Measurements from ENCODE around the gene IFRD2. TPM values are rescaled to one million over a fixed set of nuclear protein-coding genes. Genes with fewer than 3 reads are reported as not detected.

IFRD2 gene
- total and polyA plus RNA-seq, 3 experiments from 2014 or later = 66.8 to 192 (median 191) TPM

Other genes with a start within 250 kb of the IFRD2 start
- 100 to 1,000 TPM; 127 to 136 TPM for gene RBM5, start 203.5 kb downstream of the IFRD2 start, total RNA-seq
- 36.9 TPM for gene RBM5, start 203.5 kb downstream of the IFRD2 start, polyA plus RNA-seq
- gene SEMA3F, start 137.1 kb downstream of the IFRD2 start, total RNA-seq = not detected
- gene SEMA3F, start 137.1 kb downstream of the IFRD2 start, polyA plus RNA-seq = not detected
- not detected for gene GNAT1, start 100.8 kb downstream of the IFRD2 start, total RNA-seq
- gene GNAT1, start 100.8 kb downstream of the IFRD2 start, polyA plus RNA-seq = not detected
- not detected for gene SLC38A3, start 87.2 kb downstream of the IFRD2 start, total RNA-seq
- not detected for gene SLC38A3, start 87.2 kb downstream of the IFRD2 start, polyA plus RNA-seq
- 100 to 1,000 TPM; 259 to 265 TPM for gene GNAI2, start 56.2 kb downstream of the IFRD2 start, total RNA-seq
- gene GNAI2, start 56.2 kb downstream of the IFRD2 start, polyA plus RNA-seq = 665 TPM
- under 1 TPM in 1 of 2 experiments, not detected in 1; 0.22 TPM for gene SEMA3B, start 23.3 kb downstream of the IFRD2 start, total RNA-seq
- not detected for gene SEMA3B, start 23.3 kb downstream of the IFRD2 start, polyA plus RNA-seq
- gene LSMEM2, start 13.3 kb downstream of the IFRD2 start, total RNA-seq = not detected
- not detected for gene LSMEM2, start 13.3 kb downstream of the IFRD2 start, polyA plus RNA-seq
- 1 to 10 TPM; 7.7 to 8.4 TPM for gene HYAL3, start 7.0 kb upstream of the IFRD2 start, total RNA-seq
- 3.6 TPM for gene HYAL3, start 7.0 kb upstream of the IFRD2 start, polyA plus RNA-seq
- 10 to 100 TPM; 17.3 to 18.3 TPM for gene NAA80, start 7.0 kb upstream of the IFRD2 start, total RNA-seq
- gene NAA80, start 7.0 kb upstream of the IFRD2 start, polyA plus RNA-seq = 19.3 TPM
- under 1 TPM in 1 of 2 experiments, not detected in 1; 0.13 TPM for gene HYAL1, start 11.1 kb upstream of the IFRD2 start, total RNA-seq
- 0.81 TPM for gene HYAL1, start 11.1 kb upstream of the IFRD2 start, polyA plus RNA-seq
- 10 to 100 TPM; 13.7 to 13.9 TPM for gene HYAL2, start 30.3 kb upstream of the IFRD2 start, total RNA-seq
- 10.8 TPM for gene HYAL2, start 30.3 kb upstream of the IFRD2 start, polyA plus RNA-seq
- 10 to 100 TPM; 31.4 to 36.6 TPM for gene TUSC2, start 35.8 kb upstream of the IFRD2 start, total RNA-seq
- 52.9 TPM for gene TUSC2, start 35.8 kb upstream of the IFRD2 start, polyA plus RNA-seq
- 10 to 100 TPM; 70.8 to 71.9 TPM for gene RASSF1, start 48.4 kb upstream of the IFRD2 start, total RNA-seq
- 152 TPM for gene RASSF1, start 48.4 kb upstream of the IFRD2 start, polyA plus RNA-seq
- 1 to 10 TPM in 1 of 2 experiments, under 1 TPM in 1; 0.97 to 1.3 TPM for gene ZMYND10, start 53.3 kb upstream of the IFRD2 start, total RNA-seq
- 1.1 TPM for gene ZMYND10, start 53.3 kb upstream of the IFRD2 start, polyA plus RNA-seq
- gene NPRL2, start 58.3 kb upstream of the IFRD2 start, total RNA-seq = 10 to 100 TPM; 44.6 to 48.0 TPM
- 59.5 TPM for gene NPRL2, start 58.3 kb upstream of the IFRD2 start, polyA plus RNA-seq
- 10 to 100 TPM; 32.4 to 37.7 TPM for gene CYB561D2, start 58.4 kb upstream of the IFRD2 start, total RNA-seq
- gene CYB561D2, start 58.4 kb upstream of the IFRD2 start, polyA plus RNA-seq = 78.2 TPM
- 10 to 100 TPM; 30.5 to 33.2 TPM for gene TMEM115, start 67.1 kb upstream of the IFRD2 start, total RNA-seq
- 47.2 TPM for gene TMEM115, start 67.1 kb upstream of the IFRD2 start, polyA plus RNA-seq
- gene CACNA2D2, start 211.2 kb upstream of the IFRD2 start, total RNA-seq = 1 to 10 TPM in 1 of 2 experiments, under 1 TPM in 1; 0.73 to 1.1 TPM
- 2.6 TPM for gene CACNA2D2, start 211.2 kb upstream of the IFRD2 start, polyA plus RNA-seq

Data from CD8-positive, alpha-beta memory T cell (primary cell).